ENCODE results near the gene ADGRB3.

The ADGRB3 gene

DNA sequence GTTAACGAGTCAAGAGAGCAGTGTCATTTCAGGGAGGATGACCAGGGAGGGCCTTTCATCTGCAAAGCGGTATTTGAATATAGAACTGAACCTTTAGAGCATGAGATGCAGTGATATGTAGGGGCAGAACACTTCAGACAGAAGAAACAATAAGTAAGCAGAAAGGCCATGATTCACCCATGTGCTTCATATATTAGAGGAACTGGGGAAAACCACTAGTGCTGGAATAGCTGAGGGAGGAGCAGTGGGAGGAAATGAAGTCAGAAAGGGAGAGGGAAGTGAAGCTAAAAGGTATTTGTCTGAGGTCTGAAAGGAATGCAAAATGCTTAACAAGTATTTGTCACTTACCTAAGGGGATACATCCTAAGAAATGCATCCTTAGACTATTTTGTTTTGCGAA, 391.2 kb downstream of the ADGRB3 start:
- H3K36me3 ChIP-seq (ENCODE audit: control insufficient read depth, insufficient read depth, low read length), result no peaks in the 10 kb centered on the region
- DNase-seq, result peak; percentile 51
- H3K79me2 ChIP-seq (ENCODE audit: control insufficient read depth, insufficient read depth, low read length), result no peaks in the 10 kb centered on the region
- no peak overlapping the region for H3K4me2 ChIP-seq (ENCODE audit: low read length)
- H3K4me3 ChIP-seq (ENCODE audit: low read length), result no peak overlapping the region
- H3K4ac ChIP-seq (ENCODE audit: low read depth, low read length), result no peak overlapping the region
- WGBS (ENCODE audit: extremely low coverage, insufficient coverage, low lambda C conversion rate), result no CpG with 5 or more reads among the region's 3 CpGs
- no peaks in the 10 kb centered on the region for H3K4me1 ChIP-seq (ENCODE audit: control insufficient read depth, low read depth, low read length)
- H3K9ac ChIP-seq (ENCODE audit: low read length), result no peak overlapping the region
- H3K18ac ChIP-seq (ENCODE audit: low read length), result peak overlapping the region; percentile 53
- H4K5ac ChIP-seq (ENCODE audit: low read length), result no peak overlapping the region
- no peak overlapping the region for H3K23ac ChIP-seq (ENCODE audit: low read length)
- H4K8ac ChIP-seq (ENCODE audit: low read depth, low read length), result no peak overlapping the region
- no peak overlapping the region for H2BK120ac ChIP-seq (ENCODE audit: low read depth, low read length)
- H2BK15ac ChIP-seq (replicated peaks; ENCODE audit: low read depth), result no peak overlapping the region
- H3K56ac ChIP-seq (ENCODE audit: low read length), result no peak overlapping the region
- no peak overlapping the region for H3K27ac ChIP-seq (ENCODE audit: low read depth, low read length)
- no peak overlapping the region for H2AK5ac ChIP-seq (ENCODE audit: low read length)
- H2BK5ac ChIP-seq (ENCODE audit: low read length), result no peak overlapping the region
- no peaks in the 10 kb centered on the region for H3K79me1 ChIP-seq (ENCODE audit: low read length)
- no peaks in the 10 kb centered on the region for H3K27me3 ChIP-seq (ENCODE audit: insufficient read depth, low read length, poor library complexity)

DNA sequence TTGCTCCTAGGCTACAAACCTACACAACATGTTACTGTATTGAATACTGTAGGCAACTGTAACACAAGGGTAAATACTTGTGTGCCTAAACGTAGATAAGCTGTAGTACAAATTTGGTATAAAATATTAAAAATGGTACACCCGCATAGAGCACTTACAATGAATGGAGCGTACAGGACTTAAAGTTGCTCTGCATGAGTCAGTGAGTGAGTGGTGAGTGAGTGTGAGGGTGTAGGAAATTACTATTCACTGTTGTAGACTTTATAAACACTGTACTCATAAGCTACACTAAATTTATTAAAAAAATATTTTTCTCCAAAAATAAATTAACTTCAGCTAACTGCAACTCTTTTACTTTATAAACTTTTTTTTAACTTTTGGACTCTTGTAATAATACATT, 391.6 kb downstream of the ADGRB3 start:
- Histone ChIP-seq H3K4ac (ENCODE audit: low read depth, low read length) (no peak overlapping the region), H3K4me2 (ENCODE audit: low read length) (no peak overlapping the region), H3K9ac (ENCODE audit: low read length) (no peak overlapping the region), H3K18ac (ENCODE audit: low read length) (no peak overlapping the region), H4K8ac (ENCODE audit: low read depth, low read length) (no peak overlapping the region), H3K79me2 (ENCODE audit: control insufficient read depth, insufficient read depth, low read length) (no peaks in the 10 kb centered on the region), H2AK5ac (ENCODE audit: low read length) (no peak overlapping the region), H3K27ac (ENCODE audit: low read depth, low read length) (no peak overlapping the region), H4K5ac (ENCODE audit: low read length) (no peak overlapping the region), H2BK120ac (ENCODE audit: low read depth, low read length) (no peak overlapping the region), H2BK5ac (ENCODE audit: low read length) (no peak overlapping the region), H3K79me1 (ENCODE audit: low read length) (no peaks in the 10 kb centered on the region), H3K27me3 (ENCODE audit: insufficient read depth, low read length, poor library complexity) (no peaks in the 10 kb centered on the region), H2BK15ac (replicated peaks; ENCODE audit: low read depth) (no peak overlapping the region), H3K23ac (ENCODE audit: low read length) (no peak overlapping the region), H3K56ac (ENCODE audit: low read length) (no peak overlapping the region), H3K4me1 (ENCODE audit: control insufficient read depth, low read depth, low read length) (no peaks in the 10 kb centered on the region), H3K36me3 (ENCODE audit: control insufficient read depth, insufficient read depth, low read length) (no peaks in the 10 kb centered on the region), H3K4me3 (ENCODE audit: low read length) (no peak overlapping the region)
- no CpG with 5 or more reads among the region's 3 CpGs for WGBS (ENCODE audit: extremely low coverage, insufficient coverage, low lambda C conversion rate)
- no peak for DNase-seq

DNA sequence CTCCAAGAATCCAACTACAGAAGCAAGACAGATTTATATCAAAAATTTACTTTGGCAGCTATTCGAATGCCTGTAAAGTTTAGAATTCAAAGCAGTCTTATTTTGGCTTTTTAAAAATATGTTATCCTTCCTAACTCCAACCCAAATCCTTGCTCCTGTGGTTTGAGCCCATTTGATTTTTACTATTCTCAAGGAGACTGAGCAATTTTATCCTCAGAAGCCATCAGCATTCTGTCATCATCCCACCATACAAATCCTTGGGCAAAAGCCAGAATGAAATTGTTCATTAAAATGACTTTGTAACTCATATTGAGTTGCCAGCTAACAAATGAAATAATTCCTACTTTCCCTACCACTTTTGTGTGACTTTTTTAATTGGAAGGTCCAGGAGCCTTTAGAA, 392.8 kb downstream of the ADGRB3 start:
- H3K56ac ChIP-seq (ENCODE audit: low read length), result no peak overlapping the region
- no peak overlapping the region for H3K9ac ChIP-seq (ENCODE audit: low read length)
- no peaks in the 10 kb centered on the region for H3K79me1 ChIP-seq (ENCODE audit: low read length)
- no peak overlapping the region for H2BK120ac ChIP-seq (ENCODE audit: low read depth, low read length)
- no peak overlapping the region for H3K27ac ChIP-seq (ENCODE audit: low read depth, low read length)
- no peak overlapping the region for H4K5ac ChIP-seq (ENCODE audit: low read length)
- no peak overlapping the region for H3K23ac ChIP-seq (ENCODE audit: low read length)
- no peak overlapping the region for H2BK15ac ChIP-seq (replicated peaks; ENCODE audit: low read depth)
- no peak overlapping the region for H3K4me3 ChIP-seq (ENCODE audit: low read length)
- no peak overlapping the region for H4K8ac ChIP-seq (ENCODE audit: low read depth, low read length)
- H2BK5ac ChIP-seq (ENCODE audit: low read length), result no peak overlapping the region
- H3K79me2 ChIP-seq (ENCODE audit: control insufficient read depth, insufficient read depth, low read length), result no peaks in the 10 kb centered on the region
- no peak overlapping the region for H3K4ac ChIP-seq (ENCODE audit: low read depth, low read length)
- H3K4me1 ChIP-seq (ENCODE audit: control insufficient read depth, low read depth, low read length), result no peaks in the 10 kb centered on the region
- no peak overlapping the region for H3K18ac ChIP-seq (ENCODE audit: low read length)
- no peak overlapping the region for H2AK5ac ChIP-seq (ENCODE audit: low read length)
- no peaks in the 10 kb centered on the region for H3K36me3 ChIP-seq (ENCODE audit: control insufficient read depth, insufficient read depth, low read length)
- no CpG with 5 or more reads among the region's 1 CpG for WGBS (ENCODE audit: extremely low coverage, insufficient coverage, low lambda C conversion rate)
- no peaks in the 10 kb centered on the region for H3K27me3 ChIP-seq (ENCODE audit: insufficient read depth, low read length, poor library complexity)
- no peak overlapping the region for H3K4me2 ChIP-seq (ENCODE audit: low read length)
- DNase-seq, result no peak

DNA sequence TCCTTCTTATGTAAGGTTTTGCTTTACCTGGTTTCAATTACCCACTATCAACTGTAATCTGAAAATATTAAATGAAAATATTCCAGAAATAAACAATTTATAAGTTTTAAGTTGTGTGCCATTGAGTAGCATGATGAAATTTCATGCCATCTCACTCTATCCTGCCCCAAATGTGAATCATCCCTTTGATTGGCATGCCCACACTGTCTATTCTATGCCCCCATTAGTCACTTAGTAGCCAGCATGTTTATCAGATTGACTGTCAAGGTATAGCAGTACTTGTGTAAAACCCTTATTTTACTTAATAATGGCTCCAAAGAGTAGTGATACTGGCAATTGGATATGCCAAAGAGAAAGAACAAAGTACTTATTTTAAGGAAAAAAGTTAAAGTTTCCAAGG, 403.8 kb downstream of the ADGRB3 start:
- no peak overlapping the region for H3K9ac ChIP-seq (ENCODE audit: low read length)
- H3K79me1 ChIP-seq (ENCODE audit: low read length), result no peaks in the 10 kb centered on the region
- H3K4me3 ChIP-seq (ENCODE audit: low read length), result no peak overlapping the region
- no peak overlapping the region for H3K56ac ChIP-seq (ENCODE audit: low read length)
- no peaks in the 10 kb centered on the region for H3K79me2 ChIP-seq (ENCODE audit: control insufficient read depth, insufficient read depth, low read length)
- H3K4ac ChIP-seq (ENCODE audit: low read depth, low read length), result no peak overlapping the region
- H2BK5ac ChIP-seq (ENCODE audit: low read length), result no peak overlapping the region
- H4K8ac ChIP-seq (ENCODE audit: low read depth, low read length), result no peak overlapping the region
- no peak for DNase-seq
- no peak overlapping the region for H3K18ac ChIP-seq (ENCODE audit: low read length)
- H3K4me1 ChIP-seq (ENCODE audit: control insufficient read depth, low read depth, low read length), result no peaks in the 10 kb centered on the region
- no peak overlapping the region for H2BK15ac ChIP-seq (replicated peaks; ENCODE audit: low read depth)
- H2AK5ac ChIP-seq (ENCODE audit: low read length), result no peak overlapping the region
- no peak overlapping the region for H3K27ac ChIP-seq (ENCODE audit: low read depth, low read length)
- no peaks in the 10 kb centered on the region for H3K27me3 ChIP-seq (ENCODE audit: insufficient read depth, low read length, poor library complexity)
- no peaks in the 10 kb centered on the region for H3K36me3 ChIP-seq (ENCODE audit: control insufficient read depth, insufficient read depth, low read length)
- H3K23ac ChIP-seq (ENCODE audit: low read length), result no peak overlapping the region
- no peak overlapping the region for H3K4me2 ChIP-seq (ENCODE audit: low read length)
- H4K5ac ChIP-seq (ENCODE audit: low read length), result no peak overlapping the region
- H2BK120ac ChIP-seq (ENCODE audit: low read depth, low read length), result no peak overlapping the region

DNA sequence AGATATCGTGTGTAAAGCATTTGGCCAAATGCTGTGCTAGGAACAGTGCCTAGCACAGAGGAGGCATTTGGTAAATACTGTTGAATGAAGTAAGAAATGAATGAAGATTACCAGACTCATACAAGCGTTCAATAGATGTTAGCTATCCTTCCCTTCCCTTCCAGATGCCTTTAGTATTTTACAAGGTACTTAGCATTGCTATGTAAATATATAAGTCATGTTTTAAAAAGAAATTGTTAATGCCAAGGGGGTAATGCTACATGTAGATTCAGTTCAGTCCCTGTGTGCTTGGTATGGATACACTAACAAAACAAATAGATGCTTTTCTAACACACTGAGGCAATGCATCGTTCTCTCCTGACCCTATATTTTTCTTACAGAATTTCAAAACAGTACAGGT, 407.2 kb downstream of the ADGRB3 start:
- H3K23ac ChIP-seq (ENCODE audit: low read length), result no peak overlapping the region
- H3K27me3 ChIP-seq (ENCODE audit: insufficient read depth, low read length, poor library complexity), result no peaks in the 10 kb centered on the region
- H4K5ac ChIP-seq (ENCODE audit: low read length), result no peak overlapping the region
- H3K36me3 ChIP-seq (ENCODE audit: control insufficient read depth, insufficient read depth, low read length), result no peaks in the 10 kb centered on the region
- H3K4me2 ChIP-seq (ENCODE audit: low read length), result no peak overlapping the region
- no peak overlapping the region for H2BK120ac ChIP-seq (ENCODE audit: low read depth, low read length)
- H3K9ac ChIP-seq (ENCODE audit: low read length), result no peak overlapping the region
- H4K8ac ChIP-seq (ENCODE audit: low read depth, low read length), result no peak overlapping the region
- no peak overlapping the region for H2BK15ac ChIP-seq (replicated peaks; ENCODE audit: low read depth)
- H3K79me1 ChIP-seq (ENCODE audit: low read length), result no peaks in the 10 kb centered on the region
- H3K4ac ChIP-seq (ENCODE audit: low read depth, low read length), result no peak overlapping the region
- H3K79me2 ChIP-seq (ENCODE audit: control insufficient read depth, insufficient read depth, low read length), result no peaks in the 10 kb centered on the region
- no peak overlapping the region for H3K27ac ChIP-seq (ENCODE audit: low read depth, low read length)
- DNase-seq, result no peak
- H3K56ac ChIP-seq (ENCODE audit: low read length), result no peak overlapping the region
- H2BK5ac ChIP-seq (ENCODE audit: low read length), result no peak overlapping the region
- no peak overlapping the region for H3K18ac ChIP-seq (ENCODE audit: low read length)
- H2AK5ac ChIP-seq (ENCODE audit: low read length), result no peak overlapping the region
- no CpG with 5 or more reads among the region's 3 CpGs for WGBS (ENCODE audit: extremely low coverage, insufficient coverage, low lambda C conversion rate)
- no peak overlapping the region for H3K4me3 ChIP-seq (ENCODE audit: low read length)
- H3K4me1 ChIP-seq (ENCODE audit: control insufficient read depth, low read depth, low read length), result no peaks in the 10 kb centered on the region

DNA sequence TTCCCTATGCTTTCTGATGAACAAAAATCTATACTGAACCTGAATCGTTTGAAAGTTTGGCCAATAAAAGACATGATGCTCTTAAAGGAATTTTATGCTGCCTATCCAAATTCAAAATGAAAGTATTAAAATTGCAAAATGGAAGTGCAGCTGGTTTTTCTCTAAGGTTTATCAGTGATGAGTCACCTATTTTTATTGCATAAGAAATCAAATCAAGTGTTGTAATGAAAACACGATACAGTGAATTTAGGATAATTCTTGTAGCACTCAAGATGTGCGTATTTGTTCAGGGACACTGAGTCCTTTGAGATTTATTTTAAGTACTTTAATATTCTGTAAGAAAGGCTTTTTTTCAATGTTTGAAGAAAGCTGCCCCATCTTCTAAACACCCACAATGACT, 409.5 kb downstream of the ADGRB3 start:
- H4K5ac ChIP-seq (ENCODE audit: low read length), result no peak overlapping the region
- H3K4me3 ChIP-seq (ENCODE audit: low read length), result no peak overlapping the region
- no CpG with 5 or more reads among the region's 3 CpGs for WGBS (ENCODE audit: extremely low coverage, insufficient coverage, low lambda C conversion rate)

More for the DNA sequence above, 409.5 kb downstream of the ADGRB3 start:
- DNase-seq, result no peak
- Histone ChIP-seq H2BK120ac (ENCODE audit: low read depth, low read length) (no peak overlapping the region), H3K56ac (ENCODE audit: low read length) (no peak overlapping the region), H3K23ac (ENCODE audit: low read length) (no peak overlapping the region), H2BK5ac (ENCODE audit: low read length) (no peak overlapping the region), H3K9ac (ENCODE audit: low read length) (no peak overlapping the region), H2BK15ac (replicated peaks; ENCODE audit: low read depth) (no peak overlapping the region), H3K27me3 (ENCODE audit: insufficient read depth, low read length, poor library complexity) (no peaks in the 10 kb centered on the region), H4K8ac (ENCODE audit: low read depth, low read length) (no peak overlapping the region), H3K36me3 (ENCODE audit: control insufficient read depth, insufficient read depth, low read length) (no peaks in the 10 kb centered on the region), H3K27ac (ENCODE audit: low read depth, low read length) (no peak overlapping the region), H3K4ac (ENCODE audit: low read depth, low read length) (no peak overlapping the region), H3K18ac (ENCODE audit: low read length) (no peak overlapping the region), H2AK5ac (ENCODE audit: low read length) (no peak overlapping the region), H3K79me1 (ENCODE audit: low read length) (no peaks in the 10 kb centered on the region), H3K4me1 (ENCODE audit: control insufficient read depth, low read depth, low read length) (no peaks in the 10 kb centered on the region), H3K4me2 (ENCODE audit: low read length) (no peak overlapping the region), H3K79me2 (ENCODE audit: control insufficient read depth, insufficient read depth, low read length) (no peaks in the 10 kb centered on the region)
